ENCODE results near the gene NUDT1. TPM values are rescaled to one million over a fixed set of nuclear protein-coding genes. Genes with fewer than 3 reads are reported as not detected.

The NUDT1 gene
- total RNA-seq, 2 donors from 2014 or later, result 63.6 to 79.3 TPM

DNA sequence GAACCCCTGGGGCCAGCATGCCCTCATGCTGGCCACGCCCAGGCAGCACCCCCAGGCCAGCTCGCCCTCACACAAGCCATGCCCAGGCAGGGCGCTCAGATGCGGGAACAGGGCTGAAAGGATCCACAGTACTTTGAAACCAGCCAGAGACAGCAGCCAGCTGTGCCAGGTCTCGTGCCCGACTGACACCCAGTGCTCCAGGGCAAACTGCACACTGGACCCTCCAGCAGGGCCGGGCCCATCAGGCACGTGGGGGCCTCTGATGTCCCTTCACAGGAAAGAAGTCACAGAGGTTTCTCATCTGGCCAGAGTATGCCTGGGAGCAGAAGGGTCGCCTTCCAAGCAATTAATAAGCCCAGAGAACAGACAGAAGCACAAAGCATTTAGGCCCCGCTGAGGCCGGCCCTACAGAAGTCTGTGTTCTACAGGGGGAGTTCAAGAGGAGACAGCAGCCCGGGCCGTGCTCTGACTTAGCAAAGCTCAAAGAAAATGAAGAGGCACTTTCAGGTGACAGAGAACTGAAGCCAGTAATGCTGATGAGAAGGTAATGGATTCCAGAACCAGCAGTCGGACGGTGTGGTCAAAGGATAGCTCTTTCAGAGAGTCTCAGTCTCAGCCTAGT, 30.7 kb upstream of the NUDT1 start:
- no peaks in the 10 kb centered on the region for H3K27me3 Mint-ChIP-seq (ENCODE audit: low read depth)
- H3K9me3 Mint-ChIP-seq, result no peaks in the 10 kb centered on the region
- no peak overlapping the region for H3K27ac Mint-ChIP-seq
- ATAC-seq (replicated peaks in 1 of 2) (no peak), DNase-seq (no peak)
- H3K4me3 Mint-ChIP-seq, result no peak overlapping the region
- H3K4me1 Mint-ChIP-seq (ENCODE audit: low read depth), result peaks cover 5% of the 10 kb centered on the region
- H3K36me3 Mint-ChIP-seq (ENCODE audit: insufficient read depth in 2 of 2), result peaks cover 4 to 12% of the 10 kb centered on the region in 2 donors

DNA sequence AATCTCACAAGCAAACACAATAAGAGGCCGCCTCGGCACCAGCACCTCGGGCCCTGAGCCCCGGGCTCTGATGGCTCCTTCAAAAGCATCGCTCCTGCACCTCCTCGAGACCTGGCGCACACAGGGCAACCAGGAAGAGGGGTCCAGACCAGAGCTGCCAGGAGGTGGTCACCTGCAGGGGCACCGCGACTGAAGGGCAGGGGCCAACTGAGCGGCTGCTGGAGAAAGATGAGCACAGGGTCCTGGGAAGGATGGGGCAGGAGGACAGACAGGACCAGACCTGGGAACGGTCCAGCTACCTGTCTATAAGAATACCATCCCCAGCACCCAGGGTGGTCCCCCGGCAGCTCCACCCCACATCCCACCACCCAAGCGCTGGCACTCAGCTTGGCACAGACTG, 30.1 kb upstream of the NUDT1 start:
- no peak for DNase-seq
- Mint-ChIP-seq H3K27me3 (ENCODE audit: low read depth) (no peaks in the 10 kb centered on the region), H3K27ac (no peak overlapping the region), H3K4me1 (ENCODE audit: low read depth) (peaks cover 5% of the 10 kb centered on the region), H3K9me3 (no peaks in the 10 kb centered on the region), H3K36me3 (ENCODE audit: insufficient read depth in 2 of 2) (peaks cover 4 to 12% of the 10 kb centered on the region in 2 donors), H3K4me3 (no peak overlapping the region)
- no peak for ATAC-seq (replicated peaks in 1 of 2)

DNA sequence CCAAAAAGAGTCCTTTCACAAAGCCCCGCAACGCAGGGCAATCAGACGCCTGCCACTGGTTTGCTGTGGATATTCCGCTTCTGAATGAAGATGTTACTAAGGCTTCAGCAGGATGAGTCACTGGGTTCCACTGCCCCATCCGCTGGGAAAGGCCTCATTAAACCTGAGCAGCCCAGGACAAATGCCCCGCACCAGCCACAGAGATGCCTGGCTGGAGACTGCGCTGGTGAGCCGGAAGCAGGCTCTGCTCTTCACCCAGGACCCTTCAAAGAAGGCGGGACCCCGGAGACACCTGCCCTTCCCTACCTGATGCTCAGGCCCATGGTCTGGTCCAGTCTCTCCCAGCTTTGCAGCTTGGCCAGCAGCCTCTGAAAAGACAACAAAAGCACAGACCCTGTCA, 29.1 kb upstream of the NUDT1 start:
- Mint-ChIP-seq H3K27me3 (ENCODE audit: low read depth) (no peaks in the 10 kb centered on the region), H3K4me3 (no peak overlapping the region), H3K27ac (no peak overlapping the region), H3K4me1 (ENCODE audit: low read depth) (peaks cover 5% of the 10 kb centered on the region), H3K36me3 (ENCODE audit: insufficient read depth in 2 of 2) (peaks cover 7 to 10% of the 10 kb centered on the region in 2 donors), H3K9me3 (no peaks in the 10 kb centered on the region)
- ATAC-seq (replicated peaks in 1 of 2) (no peak), DNase-seq (no peak)

DNA sequence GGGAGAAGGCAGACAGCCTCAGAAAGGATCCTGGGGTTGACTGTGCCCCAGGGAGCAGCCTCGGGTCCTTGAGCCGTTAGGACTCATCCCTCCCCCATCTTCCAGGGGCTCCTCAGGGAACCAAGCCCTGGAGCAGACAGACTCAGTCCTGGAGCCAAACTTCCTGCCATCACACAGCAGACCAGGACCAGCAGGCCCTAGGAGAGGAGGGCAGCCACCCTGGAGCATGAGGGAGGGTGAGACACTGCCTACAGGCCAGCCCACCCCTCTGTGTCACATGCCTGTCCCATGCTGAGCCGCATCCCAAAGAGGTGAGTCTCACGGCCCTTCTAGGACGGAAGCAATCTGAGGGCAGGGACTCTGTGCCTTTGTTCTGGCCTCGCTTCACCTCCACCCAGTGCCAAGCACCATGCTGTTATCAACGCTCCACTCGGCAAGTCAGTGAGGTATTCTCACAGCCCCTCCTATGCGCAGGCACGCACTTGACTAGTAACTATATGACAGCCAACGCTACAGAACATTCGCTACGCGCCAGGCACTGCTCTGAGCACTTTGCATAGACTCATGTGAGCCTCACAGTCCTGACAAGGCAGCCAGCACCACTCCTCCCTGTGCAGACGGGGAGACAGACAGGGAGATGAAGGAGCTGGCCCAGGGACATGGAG, 28.3 kb upstream of the NUDT1 start:
- Mint-ChIP-seq H3K36me3 (ENCODE audit: insufficient read depth in 2 of 2) (peaks cover 7% of the 10 kb centered on the region in 2 donors), H3K27me3 (ENCODE audit: low read depth) (no peaks in the 10 kb centered on the region), H3K4me1 (ENCODE audit: low read depth) (peaks cover 5% of the 10 kb centered on the region), H3K4me3 (no peak overlapping the region), H3K9me3 (no peaks in the 10 kb centered on the region), H3K27ac (no peak overlapping the region)
- ATAC-seq (replicated peaks in 1 of 2) (no peak), DNase-seq (no peak)

DNA sequence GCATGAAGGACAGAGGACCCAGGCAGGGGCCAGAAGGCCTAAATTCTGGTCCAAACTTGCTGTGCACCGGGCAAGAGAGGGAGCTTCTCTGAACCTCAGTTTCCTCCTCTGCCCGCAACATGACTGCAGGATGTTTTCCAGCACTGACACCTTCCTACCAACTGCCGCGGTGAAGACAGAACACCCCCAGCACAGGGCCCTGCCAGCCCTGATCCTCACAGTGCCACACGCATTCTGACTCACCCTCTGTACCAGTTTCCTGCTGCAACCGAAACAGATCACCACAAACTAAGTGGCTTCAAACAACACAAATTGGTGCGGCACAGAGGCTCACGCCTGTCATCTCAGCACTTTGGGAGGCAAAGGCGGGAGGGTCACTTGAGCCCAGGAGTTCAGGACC, 27.4 kb upstream of the NUDT1 start:
- DNase-seq (peak; percentile 26 to 33), ATAC-seq (replicated peaks in 1 of 2) (peak; percentile 77 to 92)
- peaks cover 4 to 7% of the 10 kb centered on the region in 2 donors for H3K36me3 Mint-ChIP-seq (ENCODE audit: insufficient read depth in 2 of 2)
- H3K4me1 Mint-ChIP-seq (ENCODE audit: low read depth), result peaks cover 5% of the 10 kb centered on the region
- no peak overlapping the region for H3K4me3 Mint-ChIP-seq
- H3K9me3 Mint-ChIP-seq, result no peaks in the 10 kb centered on the region
- H3K27ac Mint-ChIP-seq, result no peak overlapping the region
- H3K27me3 Mint-ChIP-seq (ENCODE audit: low read depth), result no peaks in the 10 kb centered on the region

DNA sequence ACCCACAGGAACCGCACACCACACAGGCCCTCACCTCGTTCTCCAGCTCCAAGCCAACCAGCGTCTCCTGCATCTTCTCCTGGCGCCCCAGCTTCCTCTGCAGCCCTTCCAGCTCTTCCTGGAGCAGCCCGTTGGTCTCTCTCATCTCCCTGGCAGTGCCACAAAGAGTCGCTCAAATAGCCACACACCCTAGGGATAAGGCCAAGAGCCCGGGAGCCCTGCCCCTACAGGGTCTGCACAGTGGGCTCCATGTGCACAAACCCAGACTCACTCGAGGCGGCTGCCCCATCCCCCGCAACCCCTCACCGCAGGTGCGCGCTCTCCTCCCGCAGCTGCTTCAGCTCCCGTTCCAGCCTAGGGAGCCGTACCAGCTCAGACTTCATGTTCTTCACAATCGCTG, 26.2 kb upstream of the NUDT1 start:
- H3K4me1 Mint-ChIP-seq (ENCODE audit: low read depth), result no peaks in the 10 kb centered on the region
- peaks cover 4 to 7% of the 10 kb centered on the region in 2 donors for H3K36me3 Mint-ChIP-seq (ENCODE audit: insufficient read depth in 2 of 2)
- ATAC-seq (replicated peaks in 1 of 2) (no peak), DNase-seq (no peak)
- no peak overlapping the region for H3K4me3 Mint-ChIP-seq
- no peak overlapping the region for H3K27ac Mint-ChIP-seq
- H3K9me3 Mint-ChIP-seq, result no peaks in the 10 kb centered on the region
- H3K27me3 Mint-ChIP-seq (ENCODE audit: low read depth), result no peaks in the 10 kb centered on the region

DNA sequence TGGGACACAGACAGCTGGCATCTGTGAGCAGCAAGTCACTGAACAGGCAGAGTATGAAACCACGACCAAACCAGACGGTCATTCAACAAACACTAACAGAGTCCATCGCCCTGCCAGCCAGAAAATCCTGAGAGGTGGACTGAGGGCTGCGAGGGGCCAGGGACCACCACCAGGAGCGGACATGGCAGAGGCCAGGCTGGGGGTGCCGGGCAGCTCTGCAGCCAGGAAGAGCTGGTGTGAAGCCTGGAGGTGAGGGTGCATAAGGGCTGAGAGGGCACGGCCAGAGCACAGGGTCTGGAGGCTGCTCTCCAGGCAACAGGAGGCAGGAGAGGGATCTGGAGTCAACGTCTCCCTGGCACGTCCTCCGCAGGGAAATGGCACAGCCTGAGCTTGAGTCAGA, 24.8 kb upstream of the NUDT1 start:
- H3K27me3 Mint-ChIP-seq (ENCODE audit: low read depth), result no peaks in the 10 kb centered on the region
- H3K9me3 Mint-ChIP-seq, result no peaks in the 10 kb centered on the region
- ATAC-seq (replicated peaks in 1 of 2), result no peak
- H3K36me3 Mint-ChIP-seq (ENCODE audit: insufficient read depth in 2 of 2), result peaks cover 4 to 11% of the 10 kb centered on the region in 2 donors
- no peak overlapping the region for H3K27ac Mint-ChIP-seq
- no peak overlapping the region for H3K4me3 Mint-ChIP-seq
- DNase-seq, result no peak
- H3K4me1 Mint-ChIP-seq (ENCODE audit: low read depth), result no peaks in the 10 kb centered on the region

DNA sequence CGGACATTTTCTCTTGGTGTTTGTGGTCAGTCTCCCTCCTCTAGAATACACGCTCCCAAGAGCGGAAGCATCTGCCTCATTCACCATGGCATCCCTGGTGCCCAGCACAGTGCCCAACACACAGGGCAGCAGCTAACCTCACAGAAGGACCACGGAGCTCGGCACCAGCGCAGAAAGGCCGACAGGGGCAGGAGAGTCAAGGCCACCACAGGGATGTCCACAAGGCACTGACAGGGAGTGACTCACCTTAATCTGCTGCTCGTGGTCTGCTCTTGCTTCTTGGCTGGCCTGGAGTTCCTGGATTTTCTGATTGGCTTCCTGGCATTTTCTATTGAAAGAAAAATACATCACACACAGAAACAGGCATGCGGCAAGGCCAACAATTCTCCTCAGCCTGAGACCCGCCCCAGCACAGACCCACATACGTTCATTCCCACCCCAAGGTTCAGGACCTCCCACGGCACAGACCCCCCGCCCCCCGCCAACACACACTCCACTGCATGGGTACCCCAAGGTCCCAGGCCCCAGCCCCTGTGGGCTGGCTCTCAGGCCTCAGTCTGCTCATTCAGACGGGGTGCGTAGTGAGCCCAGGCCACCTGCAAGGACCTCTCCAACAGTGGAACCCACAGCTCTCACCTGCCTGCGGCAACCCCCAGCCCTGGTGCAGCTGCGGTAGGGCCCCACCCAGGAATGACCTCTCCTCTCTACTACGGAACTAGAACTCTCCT, 24.1 kb upstream of the NUDT1 start:
- Mint-ChIP-seq H3K9me3 (no peaks in the 10 kb centered on the region), H3K27ac (no peak overlapping the region), H3K36me3 (ENCODE audit: insufficient read depth in 2 of 2) (peaks cover 3 to 6% of the 10 kb centered on the region in 2 donors), H3K27me3 (ENCODE audit: low read depth) (no peaks in the 10 kb centered on the region), H3K4me1 (ENCODE audit: low read depth) (no peaks in the 10 kb centered on the region), H3K4me3 (no peak overlapping the region)
- ATAC-seq (replicated peaks in 1 of 2) (no peak), DNase-seq (no peak)

DNA sequence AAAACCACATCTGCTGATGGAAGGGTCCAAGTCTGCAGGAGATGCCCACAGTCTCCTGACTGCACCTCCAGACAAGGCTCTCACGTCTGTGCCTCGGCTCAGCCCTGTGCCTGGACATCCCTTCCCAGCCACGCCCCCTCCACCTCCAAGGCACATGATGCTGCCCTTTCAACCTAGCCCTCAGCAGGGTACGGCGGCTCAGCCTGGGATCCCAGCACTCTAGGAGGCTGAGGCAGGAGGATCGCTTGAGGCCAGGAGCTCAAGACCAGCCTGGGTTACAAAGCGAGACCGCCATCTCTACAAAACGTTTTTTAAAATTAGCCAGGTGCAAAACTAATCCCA, 23.6 kb upstream of the NUDT1 start:
- no peak overlapping the region for H3K27ac Mint-ChIP-seq
- H3K4me1 Mint-ChIP-seq (ENCODE audit: low read depth), result no peaks in the 10 kb centered on the region
- no peaks in the 10 kb centered on the region for H3K9me3 Mint-ChIP-seq
- no peak overlapping the region for H3K4me3 Mint-ChIP-seq
- no peak for DNase-seq
- no peaks in the 10 kb centered on the region for H3K27me3 Mint-ChIP-seq (ENCODE audit: low read depth)
- ATAC-seq (replicated peaks in 1 of 2), result no peak
- peaks cover 3 to 4% of the 10 kb centered on the region in 2 donors for H3K36me3 Mint-ChIP-seq (ENCODE audit: insufficient read depth in 2 of 2)

DNA sequence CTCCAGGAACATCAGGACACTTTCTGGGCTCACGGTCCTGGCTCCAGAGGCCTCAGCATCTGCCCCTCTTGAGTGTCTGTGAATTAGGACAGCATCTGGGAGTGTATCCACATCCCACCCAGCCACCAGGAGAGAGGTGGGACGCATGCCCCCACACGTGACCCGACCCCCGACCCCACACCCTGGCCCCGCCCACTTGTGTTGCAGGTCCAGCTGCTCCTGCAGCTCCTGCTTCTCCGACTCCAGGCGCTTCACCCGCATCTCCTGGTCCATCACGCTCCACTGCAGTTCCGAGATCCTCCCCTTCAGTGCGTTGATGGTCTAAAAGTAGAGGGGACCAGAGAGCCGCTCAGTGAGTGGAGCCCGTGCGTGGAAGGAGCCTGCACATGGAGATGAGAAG, 22.9 kb upstream of the NUDT1 start:
- ATAC-seq (replicated peaks in 1 of 2), result no peak
- peaks cover 4% of the 10 kb centered on the region in 2 donors for H3K36me3 Mint-ChIP-seq (ENCODE audit: insufficient read depth in 2 of 2)
- H3K9me3 Mint-ChIP-seq, result no peaks in the 10 kb centered on the region
- no peak overlapping the region for H3K27ac Mint-ChIP-seq
- no peak for DNase-seq
- H3K4me3 Mint-ChIP-seq, result no peak overlapping the region
- H3K27me3 Mint-ChIP-seq (ENCODE audit: low read depth), result no peaks in the 10 kb centered on the region
- H3K4me1 Mint-ChIP-seq (ENCODE audit: low read depth), result no peaks in the 10 kb centered on the region

DNA sequence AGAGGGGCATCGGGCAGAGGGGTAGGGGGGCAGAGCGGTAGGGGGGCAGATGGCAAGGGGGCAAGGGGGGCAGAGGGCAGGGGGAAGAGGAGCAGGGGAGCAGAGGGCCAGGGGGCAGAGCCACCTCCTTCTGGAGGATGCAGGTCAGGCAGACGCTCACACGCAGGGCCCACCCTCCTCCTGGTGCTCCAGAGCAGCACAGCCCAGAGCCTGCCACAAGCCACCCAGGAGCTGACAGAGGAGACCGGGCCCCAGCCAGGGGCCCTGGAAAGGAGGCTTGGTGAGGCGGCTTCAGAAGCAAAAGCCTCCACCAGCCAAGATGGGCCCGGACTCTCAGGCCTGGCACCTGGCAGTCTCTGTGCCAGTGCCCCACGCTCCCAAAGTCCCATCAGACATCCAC, 22.4 kb upstream of the NUDT1 start:
- Mint-ChIP-seq H3K27ac (no peak overlapping the region), H3K36me3 (ENCODE audit: insufficient read depth in 2 of 2) (peaks cover 4 to 6% of the 10 kb centered on the region in 2 donors)

DNA sequence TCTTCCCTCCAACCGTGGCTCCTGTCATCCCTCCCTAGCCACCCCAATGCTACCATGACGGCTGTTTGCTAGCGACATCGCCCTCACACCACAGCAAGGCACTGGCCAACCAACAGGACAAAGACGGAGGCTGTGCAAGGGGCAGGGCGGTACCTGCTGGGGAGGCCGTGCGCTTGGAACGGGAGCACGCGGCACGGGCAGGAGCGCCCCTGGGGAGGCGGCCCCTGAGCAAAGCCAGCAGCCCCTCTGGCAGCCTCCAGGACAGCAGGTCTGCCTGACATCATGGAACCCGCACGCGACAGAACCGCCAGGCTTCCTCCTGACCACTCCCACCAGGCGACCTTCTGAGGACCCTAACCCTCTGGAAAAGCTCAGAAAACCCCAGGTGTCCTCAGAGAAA, 22.0 kb upstream of the NUDT1 start:
- Mint-ChIP-seq H3K27ac (no peak overlapping the region), H3K36me3 (ENCODE audit: insufficient read depth in 2 of 2) (peaks cover 4 to 6% of the 10 kb centered on the region in 2 donors), H3K27me3 (ENCODE audit: low read depth) (no peaks in the 10 kb centered on the region), H3K4me1 (ENCODE audit: low read depth) (no peaks in the 10 kb centered on the region), H3K9me3 (no peaks in the 10 kb centered on the region), H3K4me3 (no peak overlapping the region)
- DNase-seq, result no peak
- no peak for ATAC-seq (replicated peaks in 1 of 2)

More for the DNA sequence above, 22.4 kb upstream of the NUDT1 start:
- no peaks in the 10 kb centered on the region for H3K9me3 Mint-ChIP-seq
- no peak for DNase-seq
- H3K27me3 Mint-ChIP-seq (ENCODE audit: low read depth), result no peaks in the 10 kb centered on the region
- no peak overlapping the region for H3K4me3 Mint-ChIP-seq
- no peak for ATAC-seq (replicated peaks in 1 of 2)
- H3K4me1 Mint-ChIP-seq (ENCODE audit: low read depth), result no peaks in the 10 kb centered on the region

DNA sequence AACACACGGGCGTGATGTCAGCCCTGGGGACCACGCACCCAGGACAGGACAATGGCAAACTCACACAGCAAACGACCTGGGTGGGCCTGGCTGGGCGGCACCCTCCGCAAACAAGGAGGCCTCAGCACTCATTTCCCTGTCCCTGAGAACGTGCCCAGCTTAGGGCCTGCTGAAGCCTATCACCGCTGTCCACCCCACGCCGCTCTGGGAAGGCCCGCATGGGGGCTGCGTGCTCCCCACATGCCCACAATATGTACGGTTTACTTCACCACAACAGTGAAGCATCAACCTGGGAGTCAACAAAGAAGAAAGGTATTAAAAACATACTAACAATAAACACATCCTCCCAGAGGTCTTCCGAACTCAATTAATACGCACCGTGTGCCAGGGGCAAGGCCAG, 21.5 kb upstream of the NUDT1 start:
- no peaks in the 10 kb centered on the region for H3K9me3 Mint-ChIP-seq
- no peak overlapping the region for H3K4me3 Mint-ChIP-seq
- DNase-seq, result no peak
- no peaks in the 10 kb centered on the region for H3K4me1 Mint-ChIP-seq (ENCODE audit: low read depth)
- no peaks in the 10 kb centered on the region for H3K27me3 Mint-ChIP-seq (ENCODE audit: low read depth)
- no peak overlapping the region for H3K27ac Mint-ChIP-seq
- peaks cover 4 to 6% of the 10 kb centered on the region in 2 donors for H3K36me3 Mint-ChIP-seq (ENCODE audit: insufficient read depth in 2 of 2)
- no peak for ATAC-seq (replicated peaks in 1 of 2)
